ENCODE results near the gene GALNT7. TPM values are rescaled to one million over a fixed set of nuclear protein-coding genes. Genes with fewer than 3 reads are reported as not detected.

GALNT7 gene, protein sequence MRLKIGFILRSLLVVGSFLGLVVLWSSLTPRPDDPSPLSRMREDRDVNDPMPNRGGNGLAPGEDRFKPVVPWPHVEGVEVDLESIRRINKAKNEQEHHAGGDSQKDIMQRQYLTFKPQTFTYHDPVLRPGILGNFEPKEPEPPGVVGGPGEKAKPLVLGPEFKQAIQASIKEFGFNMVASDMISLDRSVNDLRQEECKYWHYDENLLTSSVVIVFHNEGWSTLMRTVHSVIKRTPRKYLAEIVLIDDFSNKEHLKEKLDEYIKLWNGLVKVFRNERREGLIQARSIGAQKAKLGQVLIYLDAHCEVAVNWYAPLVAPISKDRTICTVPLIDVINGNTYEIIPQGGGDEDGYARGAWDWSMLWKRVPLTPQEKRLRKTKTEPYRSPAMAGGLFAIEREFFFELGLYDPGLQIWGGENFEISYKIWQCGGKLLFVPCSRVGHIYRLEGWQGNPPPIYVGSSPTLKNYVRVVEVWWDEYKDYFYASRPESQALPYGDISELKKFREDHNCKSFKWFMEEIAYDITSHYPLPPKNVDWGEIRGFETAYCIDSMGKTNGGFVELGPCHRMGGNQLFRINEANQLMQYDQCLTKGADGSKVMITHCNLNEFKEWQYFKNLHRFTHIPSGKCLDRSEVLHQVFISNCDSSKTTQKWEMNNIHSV
- 21.0 and 27.1 TPM in 2 replicates for total RNA-seq

DNA sequence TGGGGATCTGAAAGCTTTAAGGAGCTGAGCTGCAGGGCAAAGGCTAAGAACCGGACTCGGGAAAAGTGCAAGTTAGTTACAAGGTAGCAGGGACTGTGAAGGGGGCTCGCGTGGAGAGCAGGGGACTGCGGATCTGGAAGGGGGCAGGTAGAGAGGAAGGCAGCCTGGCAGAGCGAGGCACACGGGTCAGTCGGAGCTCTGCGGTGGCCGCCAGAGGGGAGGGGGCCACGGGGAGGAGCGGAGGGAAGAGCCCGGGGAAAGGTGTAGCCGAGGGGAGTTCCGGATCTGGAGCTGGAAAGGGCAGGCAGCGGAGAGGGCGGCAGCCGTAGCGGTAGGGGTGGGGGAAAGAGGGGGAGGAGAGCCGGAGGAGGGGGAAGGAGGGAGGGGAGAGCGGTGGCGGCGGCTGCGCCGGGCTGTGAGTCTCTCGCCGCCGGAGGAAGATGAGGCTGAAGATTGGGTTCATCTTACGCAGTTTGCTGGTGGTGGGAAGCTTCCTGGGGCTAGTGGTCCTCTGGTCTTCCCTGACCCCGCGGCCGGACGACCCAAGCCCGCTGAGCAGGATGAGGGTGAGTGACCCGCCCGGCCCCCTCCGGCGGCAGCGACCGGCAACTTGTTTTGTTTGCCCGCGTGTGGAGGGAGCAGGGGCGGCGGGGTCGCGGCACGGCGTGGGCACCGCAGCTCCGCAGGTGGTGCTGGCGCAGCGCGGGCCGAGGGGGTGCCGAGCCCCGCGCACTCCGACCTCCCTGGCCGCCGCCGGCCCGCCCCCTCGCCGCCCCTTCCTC, at the start of gene GALNT7:
Gene GALNT7 (plus strand): TSS at position 416 of the 782 bp plus-strand sequence. CDS start 25 bp downstream, at position 441.

DNA sequence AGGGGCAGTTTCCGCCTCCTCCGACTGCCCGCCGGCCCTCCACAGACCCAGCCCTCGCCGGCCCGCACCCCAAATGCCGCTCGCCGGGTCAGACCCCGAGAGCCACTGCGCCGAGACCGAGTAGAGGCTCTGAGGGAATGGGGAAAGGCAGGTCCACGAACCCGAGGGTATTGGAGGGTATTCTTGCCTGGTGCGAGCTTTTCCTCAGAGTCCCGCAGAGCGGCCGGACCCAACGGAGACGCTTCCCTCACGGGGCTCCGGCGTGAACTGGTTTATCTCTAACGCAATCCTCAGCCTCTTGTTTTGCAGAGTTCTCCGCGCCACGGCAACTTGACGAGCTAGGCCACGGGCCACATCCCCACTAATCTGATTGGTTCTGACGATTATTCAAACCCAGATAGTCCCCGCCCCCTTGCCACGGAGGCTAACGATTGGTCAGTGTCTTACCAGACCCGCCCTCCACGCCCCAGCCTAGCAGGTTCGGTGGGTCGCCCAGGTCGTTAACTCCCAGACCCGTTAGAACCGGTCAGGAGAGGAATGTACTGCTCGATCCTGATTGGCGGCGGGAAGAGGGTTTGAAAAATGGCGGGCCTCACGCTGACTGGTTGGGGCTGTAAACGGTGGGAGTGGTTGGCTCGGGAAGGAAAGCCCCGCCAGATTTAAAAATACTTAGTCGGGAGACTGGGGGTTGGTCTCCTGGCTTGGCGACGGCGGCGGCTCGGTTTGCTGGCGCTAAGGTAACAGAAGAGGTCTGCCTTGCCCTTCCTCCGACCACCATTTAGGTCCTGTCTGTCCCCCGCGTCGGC, 165.7 kb downstream of the GALNT7 start, which contains the start of gene HMGB2:
Gene HMGB2 (minus strand): TSS at position 274 of the 806 bp plus-strand sequence. CDS start 709 bp downstream, outside the sequence.

DNA sequence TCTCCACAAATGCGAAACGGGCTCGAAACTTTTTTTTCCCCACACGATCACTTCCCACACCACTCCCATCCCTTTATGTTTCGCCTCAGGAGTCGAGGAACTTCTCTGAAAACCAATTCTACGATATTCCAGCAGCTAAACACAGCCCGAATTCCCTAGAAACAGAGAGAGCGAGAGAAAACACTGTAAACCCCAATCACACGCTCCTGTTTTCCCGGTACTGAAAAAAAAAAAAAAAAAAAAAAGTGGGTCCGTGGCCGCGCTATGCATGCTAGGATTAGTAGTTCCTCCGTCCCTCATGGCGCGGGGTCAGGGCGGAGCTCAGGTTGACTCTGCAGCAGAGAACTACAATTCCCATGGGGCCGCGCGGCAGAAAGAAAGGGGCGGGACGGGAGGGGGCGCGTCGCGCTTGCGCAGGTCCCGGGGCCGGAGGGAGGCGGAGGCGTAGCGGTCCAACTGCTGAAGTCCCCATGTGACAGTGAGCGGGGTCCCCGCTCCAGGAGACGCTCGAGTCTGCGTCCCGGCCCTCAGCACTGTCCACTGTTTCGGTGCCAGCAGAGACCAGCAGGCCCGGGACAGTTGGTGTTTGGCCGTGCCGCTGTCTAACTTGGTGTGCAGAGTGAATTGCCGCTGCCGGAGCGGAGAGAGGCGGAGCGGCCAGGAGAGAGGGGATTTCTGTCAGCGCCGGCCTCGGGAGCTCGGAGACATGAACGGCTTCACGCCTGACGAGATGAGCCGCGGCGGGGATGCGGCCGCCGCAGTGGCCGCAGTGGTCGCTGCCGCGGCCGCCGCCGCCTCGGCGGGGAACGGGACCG, 202.1 kb downstream of the GALNT7 start, which contains the start of gene SAP30:
Gene SAP30 (plus strand): TSS at position 478 of the 815 bp plus-strand sequence. CDS start 229 bp downstream, at position 707.

Other genes starting within 250 kb of the GALNT7 start
- 94.8 and 112 TPM in 2 replicates for gene HMGB2, start 165.5 kb downstream of the GALNT7 start, total RNA-seq
- 16.1 and 18.7 TPM in 2 replicates for gene SAP30, start 202.1 kb downstream of the GALNT7 start, total RNA-seq
- gene SCRG1, start 230.3 kb downstream of the GALNT7 start, total RNA-seq = 0.29 TPM in 1 of 2 replicates, not detected in the other

Data from myometrial cell (primary cell).